ENCODE data around the gene CCDC192.
A peak's percentile ranks its signal among the peaks of the same experiment; 100 is the strongest.

CCDC192 gene

DNA sequence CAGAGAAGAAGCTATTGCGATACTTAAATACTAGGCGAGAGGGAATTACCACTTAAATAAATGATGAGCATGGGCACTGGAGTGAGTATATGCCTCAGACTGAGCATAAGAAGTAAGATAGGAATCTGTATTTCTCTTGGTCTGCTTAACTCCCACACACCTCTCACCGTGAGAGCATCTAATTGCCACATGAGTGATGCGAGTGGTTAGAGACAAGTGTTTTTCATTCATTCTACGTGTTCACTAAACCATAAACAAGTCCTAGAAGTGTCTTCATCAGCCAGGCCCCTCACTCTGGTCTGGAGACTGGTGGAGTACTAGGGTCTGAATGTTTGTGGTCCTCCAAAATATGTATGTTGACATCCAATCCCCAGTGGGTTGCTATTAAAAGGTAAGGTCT is 230.2 kb downstream of the CCDC192 start:
- TF ChIP-seq, protein P1, sequence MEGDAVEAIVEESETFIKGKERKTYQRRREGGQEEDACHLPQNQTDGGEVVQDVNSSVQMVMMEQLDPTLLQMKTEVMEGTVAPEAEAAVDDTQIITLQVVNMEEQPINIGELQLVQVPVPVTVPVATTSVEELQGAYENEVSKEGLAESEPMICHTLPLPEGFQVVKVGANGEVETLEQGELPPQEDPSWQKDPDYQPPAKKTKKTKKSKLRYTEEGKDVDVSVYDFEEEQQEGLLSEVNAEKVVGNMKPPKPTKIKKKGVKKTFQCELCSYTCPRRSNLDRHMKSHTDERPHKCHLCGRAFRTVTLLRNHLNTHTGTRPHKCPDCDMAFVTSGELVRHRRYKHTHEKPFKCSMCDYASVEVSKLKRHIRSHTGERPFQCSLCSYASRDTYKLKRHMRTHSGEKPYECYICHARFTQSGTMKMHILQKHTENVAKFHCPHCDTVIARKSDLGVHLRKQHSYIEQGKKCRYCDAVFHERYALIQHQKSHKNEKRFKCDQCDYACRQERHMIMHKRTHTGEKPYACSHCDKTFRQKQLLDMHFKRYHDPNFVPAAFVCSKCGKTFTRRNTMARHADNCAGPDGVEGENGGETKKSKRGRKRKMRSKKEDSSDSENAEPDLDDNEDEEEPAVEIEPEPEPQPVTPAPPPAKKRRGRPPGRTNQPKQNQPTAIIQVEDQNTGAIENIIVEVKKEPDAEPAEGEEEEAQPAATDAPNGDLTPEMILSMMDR (IDR thresholded peaks at IDR 0.05; ENCODE audit: extremely low read depth, missing control alignments): no peak
- DNase-seq (ENCODE audit: low spot score): no peak

DNA sequence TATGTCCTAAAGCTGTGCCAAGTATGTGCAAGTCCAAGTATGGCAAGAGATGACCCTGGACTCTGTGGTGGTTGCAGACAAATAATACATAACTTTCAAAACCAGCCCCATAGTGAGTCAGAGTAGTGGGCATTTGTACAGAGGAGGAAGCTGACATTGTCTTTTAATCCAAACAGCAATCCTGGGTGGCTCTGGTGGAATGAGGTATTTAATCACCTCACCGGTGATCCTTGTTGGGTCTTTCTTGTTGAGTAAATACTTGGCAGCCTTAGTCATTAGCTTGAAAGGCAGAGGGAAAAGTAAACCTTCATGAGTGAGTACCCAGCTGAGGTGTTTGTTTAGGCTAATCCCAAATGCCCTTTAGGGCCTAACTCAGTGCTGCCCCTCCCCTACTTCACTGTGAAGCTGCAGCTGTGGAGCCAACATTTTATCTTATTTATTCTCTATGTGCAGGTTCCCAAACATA is 231.6 kb downstream of the CCDC192 start:
- no peak for DNase-seq (ENCODE audit: low spot score)
- TF ChIP-seq, protein P1 (IDR thresholded peaks at IDR 0.05; ENCODE audit: extremely low read depth, missing control alignments): no peak

DNA sequence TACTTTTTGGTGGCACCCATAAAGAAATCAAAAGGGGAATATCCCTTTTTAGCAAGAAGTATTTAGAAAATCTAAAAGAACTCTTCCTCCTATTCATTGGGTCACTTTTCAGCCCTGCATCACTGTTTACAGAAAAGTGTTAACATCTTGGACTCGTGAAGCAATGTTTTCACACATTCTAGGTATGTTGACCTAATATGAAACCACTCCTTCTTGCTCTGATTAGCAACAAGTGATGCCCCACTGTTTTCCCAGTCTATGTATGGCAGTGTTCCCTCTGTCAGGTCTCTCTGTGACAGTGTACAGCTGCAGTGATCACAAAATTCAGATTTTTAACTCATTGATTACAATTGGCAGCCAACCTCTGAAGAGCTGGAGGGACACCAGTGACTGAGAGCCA is 232.2 kb downstream of the CCDC192 start:
- no peak for DNase-seq (ENCODE audit: low spot score)
- TF ChIP-seq, protein P1 (IDR thresholded peaks at IDR 0.05; ENCODE audit: extremely low read depth, missing control alignments): no peak

DNA sequence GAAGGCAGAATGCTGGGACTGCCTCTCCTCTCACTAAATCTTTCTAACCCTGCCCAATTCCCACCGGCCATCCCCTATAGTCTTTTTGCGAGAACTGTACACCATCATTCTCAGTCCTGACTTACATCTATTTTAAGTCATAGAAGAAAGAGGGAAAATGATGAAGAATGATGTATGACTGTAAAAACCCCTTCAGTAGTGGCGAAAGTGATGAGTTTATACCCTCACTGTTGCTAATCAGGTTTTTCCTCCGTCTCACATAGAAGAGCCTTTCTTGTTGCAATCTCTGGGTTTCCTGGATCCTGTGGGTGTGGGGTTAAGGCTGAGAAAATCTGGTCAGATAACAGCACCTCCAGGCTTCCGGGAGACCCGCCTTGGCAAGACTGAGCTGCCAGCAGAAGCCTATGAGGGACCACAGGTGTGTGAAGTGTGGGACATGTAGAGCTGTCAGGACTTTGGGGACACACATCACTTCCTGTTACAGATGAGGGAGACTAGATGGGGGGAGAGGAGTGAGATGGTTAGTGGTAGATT is 233.3 kb downstream of the CCDC192 start:
- TF ChIP-seq, protein P1 (IDR thresholded peaks at IDR 0.05; ENCODE audit: extremely low read depth, missing control alignments): no peak

DNA sequence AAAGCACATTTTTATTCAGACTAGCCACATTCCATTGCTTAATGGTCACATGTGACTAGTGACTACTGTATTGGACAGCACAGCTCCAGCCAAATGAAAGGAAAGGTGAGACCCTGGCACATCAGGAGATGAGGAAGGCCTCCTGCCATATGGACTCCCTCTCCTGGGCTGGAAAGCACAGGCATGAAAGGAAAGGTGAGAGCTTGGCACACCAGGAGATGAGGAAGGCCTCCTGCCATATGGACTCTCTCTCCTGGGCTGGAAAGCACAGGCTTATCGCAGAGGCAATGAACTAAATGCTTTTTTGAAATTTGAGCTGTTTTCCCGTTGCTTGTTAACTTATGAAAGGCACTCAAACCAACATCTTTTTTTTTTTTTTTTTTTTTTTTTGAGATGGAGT is 235.6 kb downstream of the CCDC192 start:
- DNase-seq (ENCODE audit: low spot score): no peak
- TF ChIP-seq, protein P1 (IDR thresholded peaks at IDR 0.05; ENCODE audit: extremely low read depth, missing control alignments): no peak

More for the DNA sequence above, 233.3 kb downstream of the CCDC192 start:
- DNase-seq (ENCODE audit: low spot score): peak; percentile 43

DNA sequence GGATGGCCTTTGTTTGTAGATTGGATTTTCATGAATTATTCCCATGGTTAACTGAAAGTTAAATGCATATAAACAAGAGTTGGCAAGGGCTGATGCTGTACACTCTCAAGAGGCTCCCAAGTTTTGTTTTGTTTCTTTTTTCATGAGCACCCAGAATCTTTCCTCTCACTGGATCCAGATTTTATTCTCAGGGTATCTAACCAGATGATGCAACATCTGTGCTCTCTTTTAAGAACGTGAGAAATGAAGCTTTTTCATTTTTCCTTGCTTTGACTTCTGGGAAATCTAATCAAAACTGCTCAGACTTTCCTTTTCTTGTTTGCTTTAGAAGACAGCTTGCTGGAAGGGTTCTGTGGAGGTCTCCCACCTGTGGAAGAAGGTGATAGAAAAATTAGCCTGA is 237.7 kb downstream of the CCDC192 start:
- TF ChIP-seq, protein P1 (IDR thresholded peaks at IDR 0.05; ENCODE audit: extremely low read depth, missing control alignments): no peak
- no peak for DNase-seq (ENCODE audit: low spot score)

DNA sequence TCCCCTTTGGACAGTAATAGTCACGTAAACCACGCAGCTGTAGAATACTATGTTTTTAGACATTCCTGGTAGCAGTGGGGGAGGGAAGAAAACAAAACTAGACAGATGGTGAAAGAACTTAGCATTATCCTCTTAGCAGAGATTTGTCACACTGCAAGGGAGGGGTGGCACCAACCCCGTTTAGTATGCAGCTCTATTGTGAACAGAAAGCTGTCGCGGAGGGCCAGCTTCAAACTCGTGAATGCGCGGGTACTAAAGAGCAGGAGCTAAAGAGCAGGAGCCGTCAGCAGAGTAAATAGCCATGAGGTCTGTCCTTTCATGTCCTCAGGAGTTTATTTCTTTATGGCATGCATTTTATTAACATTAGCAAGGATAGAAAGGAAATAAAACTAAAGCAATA is 238.5 kb downstream of the CCDC192 start:
- DNase-seq (ENCODE audit: low spot score): no peak
- TF ChIP-seq, protein P1 (IDR thresholded peaks at IDR 0.05; ENCODE audit: extremely low read depth, missing control alignments): no peak
